SIG-M5 treated with dmso at 0.1 percent for 504 hours (cell line): Measurements from ENCODE around the gene SLCO4A1.
A peak's percentile ranks its signal among the peaks of the same experiment; 100 is the strongest.

Source experiments
- DNase-seq: peaks from one replicate; lab custom pipeline; 2025; ENCODE audit not compliant: unreplicated experiment; lab: John Stamatoyannopoulos, UW

Gene SLCO4A1

DNA sequence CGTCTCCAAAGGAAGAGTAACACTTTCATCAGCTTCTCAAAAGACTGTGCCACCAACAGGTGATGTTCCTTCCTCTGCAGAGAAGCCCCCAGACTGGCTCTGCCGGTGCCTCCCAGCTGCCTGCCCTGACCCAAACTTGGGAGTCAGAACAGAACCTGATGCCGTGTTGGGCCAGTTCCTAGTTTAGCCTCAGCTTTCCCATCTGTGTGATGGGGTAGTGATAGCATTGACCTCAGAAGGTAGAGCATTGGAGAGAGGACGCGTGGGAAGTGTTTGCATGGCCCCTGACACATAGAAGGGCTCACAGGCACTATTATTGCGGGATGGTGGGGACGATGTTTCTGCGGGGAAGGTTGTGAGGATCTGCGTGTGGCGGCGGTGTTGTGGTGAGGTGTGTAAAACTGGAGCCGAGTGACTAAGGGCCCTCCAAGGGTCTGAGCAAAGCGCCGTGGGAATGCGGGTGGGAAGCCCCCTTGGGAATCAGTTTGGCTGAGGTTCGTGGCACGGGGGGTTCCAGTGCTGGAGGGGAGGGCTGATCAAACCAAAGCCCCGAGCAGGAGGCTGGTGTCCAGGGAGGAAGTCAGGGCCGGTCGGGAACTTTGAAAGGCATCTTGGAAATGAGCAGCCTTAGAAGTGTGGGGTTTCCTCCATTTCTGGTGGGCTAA lies 68.0 kb downstream of the SLCO4A1 start:
- DNase-seq, result no peak

DNA sequence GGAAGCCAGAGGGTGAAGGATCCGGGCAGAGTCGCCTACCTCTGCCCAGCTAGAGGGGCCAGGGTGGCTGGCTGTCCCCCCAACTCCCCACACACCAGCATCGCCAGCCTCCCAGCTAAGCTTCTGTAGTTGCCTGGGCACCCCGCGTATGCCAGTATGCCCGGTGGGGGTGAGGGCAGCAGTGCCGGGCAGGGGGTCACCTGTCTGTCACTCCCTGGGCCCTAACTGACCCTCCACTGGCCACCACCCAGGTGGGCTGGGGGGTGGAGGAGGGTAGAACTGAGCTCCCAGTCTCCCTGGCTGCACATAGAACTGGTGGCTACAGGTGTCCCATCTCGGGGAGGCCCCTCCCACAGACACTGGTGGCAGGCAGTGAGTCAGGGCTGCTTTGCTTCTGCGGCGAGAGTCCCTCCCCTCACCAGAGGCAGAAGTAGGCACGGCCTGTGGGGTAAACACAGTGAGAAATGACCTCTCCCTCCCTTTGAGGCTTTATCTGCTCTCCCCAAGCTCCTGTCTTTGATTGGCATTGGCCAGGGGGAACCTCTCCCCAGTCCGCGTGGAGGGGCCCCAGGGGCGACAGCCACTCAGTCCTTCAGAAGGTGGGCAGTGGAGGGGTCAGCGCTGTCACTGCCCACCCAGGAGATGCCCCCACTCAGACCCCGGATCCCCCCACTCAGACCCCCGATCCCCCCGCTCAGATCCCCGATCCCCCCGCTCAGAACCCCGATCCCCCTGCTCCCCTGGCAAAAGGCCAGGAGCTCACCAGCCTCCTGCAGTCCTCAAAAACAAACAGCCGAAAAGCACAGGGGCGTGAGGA lies 68.8 kb downstream of the SLCO4A1 start:
- DNase-seq, result peak; percentile 85

DNA sequence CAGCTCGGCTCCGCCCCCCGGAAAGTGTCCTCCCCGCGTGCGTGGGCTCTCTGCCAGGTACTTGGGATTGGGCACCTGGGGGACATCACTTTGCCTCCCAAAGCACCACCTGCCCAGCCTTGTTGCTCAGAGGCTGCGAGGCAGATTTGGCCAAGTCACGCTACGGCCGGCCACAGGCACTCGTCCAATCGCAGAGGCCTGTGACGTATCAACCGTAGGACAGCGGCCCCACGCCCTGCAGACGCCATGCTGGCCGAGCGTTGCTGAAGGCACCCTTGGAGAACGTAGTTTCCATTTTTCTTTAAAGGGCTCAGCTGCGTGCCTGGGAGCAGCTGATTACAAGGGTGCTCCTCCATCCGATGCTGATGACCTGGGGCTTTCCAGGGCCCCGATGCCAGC lies 69.4 kb downstream of the SLCO4A1 start:
- no peak for DNase-seq

GRCh38 chr20:62712606-62713005 lies 70.3 kb downstream of the SLCO4A1 start:
- no peak for DNase-seq

- no peak for DNase-seq
Measured at GRCh38 chr20:62714006-62714405, 71.7 kb downstream of the SLCO4A1 start.

GRCh38 chr20:62714799-62715198 lies 72.5 kb downstream of the SLCO4A1 start:
- no peak for DNase-seq

DNA sequence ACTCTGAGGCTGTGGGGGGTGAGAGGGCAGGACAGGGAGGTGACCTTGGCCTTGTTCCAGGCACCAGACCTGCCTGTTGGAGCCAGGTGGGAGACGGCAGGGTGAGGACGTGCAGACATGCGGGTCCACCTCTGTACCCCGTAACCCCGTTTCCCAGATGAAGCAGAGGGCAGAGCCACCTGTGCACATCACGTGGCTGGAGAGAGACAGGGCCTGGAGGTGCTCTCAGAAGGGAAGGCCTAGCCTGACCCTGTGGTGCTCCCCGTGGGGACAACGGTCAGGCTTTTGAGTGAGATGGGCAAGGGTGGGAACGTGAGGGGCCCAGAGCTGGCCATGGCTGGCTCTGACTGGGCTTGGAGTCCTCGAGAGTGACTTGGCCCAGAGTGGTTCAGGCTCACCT lies 72.9 kb downstream of the SLCO4A1 start:
- DNase-seq, result no peak

- DNase-seq, result no peak
Measured at GRCh38 chr20:62716198-62716940, 74.1 kb downstream of the SLCO4A1 start.

DNA sequence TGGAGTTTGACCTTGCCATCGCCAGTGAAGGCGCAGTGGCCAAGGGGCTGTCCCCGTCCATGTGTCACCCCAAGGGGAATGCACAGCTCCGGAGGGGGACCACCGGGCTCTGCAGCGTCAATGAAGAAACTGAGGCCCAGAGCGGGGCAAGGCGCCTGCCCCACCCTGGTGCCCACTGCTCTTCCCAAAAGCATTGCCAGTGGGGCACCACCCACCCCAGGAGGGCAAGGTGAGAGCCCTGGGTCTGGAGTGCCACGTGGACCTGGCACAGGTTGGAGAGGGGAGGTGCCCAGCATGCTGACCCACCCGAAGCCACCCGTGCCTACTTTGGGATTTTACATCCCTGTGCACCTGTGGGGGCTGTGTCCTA lies 74.6 kb downstream of the SLCO4A1 start:
- no peak for DNase-seq

DNA sequence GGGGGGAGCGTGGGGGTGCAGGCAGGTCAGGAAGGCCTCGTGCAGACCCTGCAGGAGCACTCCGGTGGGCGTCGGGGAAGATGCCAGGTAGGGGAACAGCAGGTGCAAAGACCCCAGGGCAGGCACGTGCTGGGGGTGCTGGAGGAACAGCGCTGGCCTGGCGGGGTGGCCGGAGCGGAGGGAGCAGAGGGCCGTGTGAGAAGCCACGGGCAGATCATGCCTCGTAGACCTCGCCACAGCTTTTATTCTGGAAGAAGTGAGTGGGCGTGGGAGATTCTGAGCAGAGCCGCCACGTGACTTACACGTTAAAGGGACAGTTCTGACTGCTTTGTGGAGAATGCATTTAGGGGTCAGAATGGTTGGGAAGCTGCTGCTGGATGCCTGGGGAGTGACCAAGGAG lies 75.6 kb downstream of the SLCO4A1 start:
- no peak for DNase-seq

GRCh38 chr20:62718546-62718945 lies 76.2 kb downstream of the SLCO4A1 start:
- DNase-seq, result no peak

DNA sequence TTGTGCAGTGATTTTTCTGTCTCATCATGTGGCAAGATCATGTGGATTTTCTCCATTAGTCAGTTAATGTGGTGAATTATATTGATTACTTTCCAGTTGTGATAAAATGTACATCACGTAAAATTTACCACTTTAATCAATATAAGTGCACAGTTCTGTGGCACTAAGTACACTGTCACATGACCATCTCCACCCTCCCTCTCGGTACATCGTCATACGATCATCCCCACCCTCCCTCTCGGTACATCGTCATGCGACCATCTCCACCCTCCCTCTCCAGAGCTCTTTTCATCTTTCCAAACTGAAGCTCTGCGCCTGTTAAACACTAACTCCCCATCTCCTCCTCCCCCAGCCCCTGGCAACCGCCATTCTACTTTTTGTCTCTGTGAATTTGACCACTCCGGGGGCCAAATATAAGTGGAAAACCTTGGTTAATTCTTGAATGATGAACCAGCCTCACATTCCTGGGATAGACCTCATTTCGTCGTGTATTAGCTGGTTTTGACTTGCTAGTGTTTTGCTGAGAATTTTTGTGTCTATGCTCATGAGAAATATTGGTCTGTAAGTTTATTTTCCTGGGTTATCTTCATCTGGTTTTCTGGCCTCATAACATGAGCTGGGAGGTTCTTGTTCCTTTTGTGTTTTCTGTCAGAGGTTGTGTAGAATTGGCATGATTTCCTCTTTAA lies 77.1 kb downstream of the SLCO4A1 start:
- DNase-seq, result no peak
